ENCODE data around the gene CCDC191. TPM values are rescaled to one million over a fixed set of nuclear protein-coding genes. Genes with fewer than 3 reads are reported as not detected.

The CCDC191 gene
- total and polyA plus RNA-seq, 4 donors = 2.5 to 15.3 (median 5.6) TPM

DNA sequence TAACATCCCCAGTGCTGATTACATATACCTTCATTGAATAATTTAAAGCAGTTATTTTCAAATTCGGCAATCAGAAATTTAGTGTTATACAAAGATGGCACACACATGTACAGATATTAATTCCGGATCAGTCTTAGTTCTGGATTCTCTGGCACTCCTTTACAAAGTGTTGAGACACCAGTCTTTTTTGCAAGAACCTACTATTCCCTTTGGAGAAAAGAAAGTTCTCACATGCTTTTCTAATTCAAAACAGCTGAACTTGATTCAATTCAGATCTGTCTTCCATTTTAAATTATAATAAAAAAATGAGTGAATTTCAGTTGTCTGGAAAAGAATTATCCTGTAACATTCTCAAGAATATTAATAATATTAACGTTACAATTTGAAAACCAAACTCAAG is 20.4 kb downstream of the CCDC191 start:
- no peaks in the 10 kb centered on the region for H3K4me1 ChIP-seq (ENCODE audit: control insufficient read depth in 5 of 5, insufficient read depth in 5 of 5, low read length in 5 of 5)
- no peaks in the 10 kb centered on the region for H3K27me3 ChIP-seq (ENCODE audit: control insufficient read depth in 3 of 3, insufficient read depth in 3 of 3, low read length in 2 of 3)
- H3K4me3 ChIP-seq = no peak overlapping the region
- no peak overlapping the region for H3K9ac ChIP-seq (ENCODE audit: insufficient read depth in 1 of 2, low read length in 2 of 2)
- 96% methylated on average over 3 of the region's 3 CpGs for WGBS, 2 donors
- ATAC-seq (ENCODE audit: insufficient read depth, low FRiP score) = no peak
- no peak for DNase-seq
- TF ChIP-seq CTCF (IDR thresholded peaks at IDR 0.05; ENCODE audit: control extremely low read depth, extremely low read depth) = no peak
- no peaks in the 10 kb centered on the region for H3K9me3 ChIP-seq (ENCODE audit: control insufficient read depth in 4 of 4, insufficient read depth in 3 of 4, low read length in 3 of 4)
- H3K36me3 ChIP-seq (ENCODE audit: control insufficient read depth in 4 of 4, insufficient read depth in 4 of 4, low read length in 4 of 4) = peaks cover 0 to 24% (median 3%) of the 10 kb centered on the region in 4 donors
- no peak overlapping the region for H3K27ac ChIP-seq (ENCODE audit: low read depth in 1 of 2, low read length in 1 of 2)

DNA sequence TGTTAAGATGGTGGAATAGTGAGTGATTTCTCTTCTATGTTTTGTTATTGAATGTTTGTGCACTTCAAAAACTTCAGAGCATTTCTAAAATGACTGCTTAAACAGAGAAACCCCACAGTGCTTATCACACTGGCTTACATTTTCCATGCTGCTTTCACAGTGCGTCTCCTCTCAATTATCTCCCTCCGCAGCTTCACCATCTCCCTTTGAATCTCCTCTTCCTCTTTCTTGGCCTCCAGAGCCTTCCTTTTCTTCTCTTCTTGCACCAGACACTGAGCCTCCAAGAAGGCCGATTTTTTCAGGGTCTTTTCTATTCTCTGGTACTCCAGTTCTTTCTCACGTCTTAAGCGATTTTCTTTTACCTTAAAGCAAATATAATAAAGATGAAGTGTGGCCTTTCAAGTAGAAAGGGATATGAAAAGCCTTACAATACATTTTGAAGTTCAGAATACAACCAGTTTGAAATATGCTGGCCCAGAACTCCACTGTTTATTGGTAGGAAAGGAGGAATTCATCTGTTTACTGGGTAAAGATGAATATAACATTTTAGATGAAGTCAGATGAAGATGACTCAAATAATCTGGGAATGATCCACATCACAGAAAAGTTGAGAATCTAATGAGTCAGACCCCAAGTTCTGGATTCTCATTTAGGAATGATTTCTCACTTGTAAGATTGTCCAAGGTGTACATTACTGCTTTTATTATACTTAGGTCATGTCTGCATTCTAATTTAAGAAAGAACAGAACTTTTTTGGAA is 21.4 kb downstream of the CCDC191 start:
- Histone ChIP-seq H3K9me3 (ENCODE audit: control insufficient read depth in 4 of 4, insufficient read depth in 3 of 4, low read length in 3 of 4) (no peaks in the 10 kb centered on the region), H3K4me3 (no peak overlapping the region), H3K36me3 (ENCODE audit: control insufficient read depth in 4 of 4, insufficient read depth in 4 of 4, low read length in 4 of 4) (peaks cover 0 to 22% (median 2%) of the 10 kb centered on the region in 4 donors), H3K4me1 (ENCODE audit: control insufficient read depth in 5 of 5, insufficient read depth in 5 of 5, low read length in 5 of 5) (no peaks in the 10 kb centered on the region), H3K27me3 (ENCODE audit: control insufficient read depth in 3 of 3, insufficient read depth in 3 of 3, low read length in 2 of 3) (no peaks in the 10 kb centered on the region), H3K9ac (ENCODE audit: insufficient read depth in 1 of 2, low read length in 2 of 2) (no peak overlapping the region), H3K27ac (ENCODE audit: low read depth in 1 of 2, low read length in 1 of 2) (no peak overlapping the region)
- 88 to 96% methylated on average over 5 of the region's 5 CpGs for WGBS, 2 donors
- no peak for DNase-seq
- ATAC-seq (ENCODE audit: insufficient read depth, low FRiP score) = no peak
- no peak for TF ChIP-seq CTCF (IDR thresholded peaks at IDR 0.05; ENCODE audit: control extremely low read depth, extremely low read depth)

DNA sequence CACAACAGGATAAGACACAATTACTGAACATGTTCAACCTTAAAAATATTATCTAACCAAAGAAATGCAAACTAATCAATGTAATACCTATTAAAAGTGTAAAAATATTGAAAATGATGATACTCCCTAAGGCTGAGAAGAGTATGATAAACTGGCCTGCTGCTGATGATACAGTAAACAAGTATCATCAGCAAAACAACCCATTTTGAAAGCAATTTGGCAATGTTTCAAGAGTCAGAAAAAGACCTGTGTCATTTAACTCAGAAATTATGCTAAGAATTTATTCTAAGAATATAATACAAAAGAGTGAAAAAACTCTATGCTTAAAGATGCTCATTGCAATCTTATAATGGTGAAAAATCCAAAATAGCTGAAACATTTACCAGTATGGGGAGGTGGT is 22.1 kb downstream of the CCDC191 start:
- H3K27ac ChIP-seq (ENCODE audit: low read depth in 1 of 2, low read length in 1 of 2) = no peak overlapping the region
- H3K9me3 ChIP-seq (ENCODE audit: control insufficient read depth in 4 of 4, insufficient read depth in 3 of 4, low read length in 3 of 4) = no peaks in the 10 kb centered on the region
- no peak overlapping the region for H3K4me3 ChIP-seq
- DNase-seq (no peak), ATAC-seq (ENCODE audit: insufficient read depth, low FRiP score) (no peak)
- TF ChIP-seq CTCF (IDR thresholded peaks at IDR 0.05; ENCODE audit: control extremely low read depth, extremely low read depth) = no peak
- no peaks in the 10 kb centered on the region for H3K4me1 ChIP-seq (ENCODE audit: control insufficient read depth in 5 of 5, insufficient read depth in 5 of 5, low read length in 5 of 5)
- peaks cover 0 to 18% (median 2%) of the 10 kb centered on the region in 4 donors for H3K36me3 ChIP-seq (ENCODE audit: control insufficient read depth in 4 of 4, insufficient read depth in 4 of 4, low read length in 4 of 4)
- no peaks in the 10 kb centered on the region for H3K27me3 ChIP-seq (ENCODE audit: control insufficient read depth in 3 of 3, insufficient read depth in 3 of 3, low read length in 2 of 3)
- H3K9ac ChIP-seq (ENCODE audit: insufficient read depth in 1 of 2, low read length in 2 of 2) = no peak overlapping the region

DNA sequence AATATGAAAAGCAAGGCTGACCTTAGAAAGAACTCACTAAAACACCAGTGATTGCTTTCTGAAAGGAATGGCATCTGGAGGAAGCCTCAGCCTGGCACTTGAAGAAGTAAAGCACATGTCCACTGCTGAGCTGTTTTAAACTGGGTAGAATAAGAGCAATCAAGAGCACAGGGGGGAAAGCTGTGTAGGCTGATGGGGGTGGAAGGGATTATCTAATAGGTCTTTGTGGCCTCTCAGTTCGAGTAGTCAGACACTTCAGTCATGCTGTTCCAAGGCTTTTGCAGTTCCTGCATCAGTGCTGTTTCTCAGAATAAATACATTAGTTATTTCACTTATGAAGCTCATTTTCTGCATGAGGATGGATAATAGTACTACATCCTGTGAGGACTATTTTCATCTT is 22.6 kb downstream of the CCDC191 start:
- no peak for TF ChIP-seq CTCF (IDR thresholded peaks at IDR 0.05; ENCODE audit: control extremely low read depth, extremely low read depth)
- ATAC-seq (ENCODE audit: insufficient read depth, low FRiP score) (no peak), DNase-seq (no peak)
- H3K4me3 ChIP-seq = no peak overlapping the region
- H3K4me1 ChIP-seq (ENCODE audit: control insufficient read depth in 5 of 5, insufficient read depth in 5 of 5, low read length in 5 of 5) = no peaks in the 10 kb centered on the region
- H3K27me3 ChIP-seq (ENCODE audit: control insufficient read depth in 3 of 3, insufficient read depth in 3 of 3, low read length in 2 of 3) = no peaks in the 10 kb centered on the region
- H3K9ac ChIP-seq (ENCODE audit: insufficient read depth in 1 of 2, low read length in 2 of 2) = no peak overlapping the region
- no peaks in the 10 kb centered on the region for H3K9me3 ChIP-seq (ENCODE audit: control insufficient read depth in 4 of 4, insufficient read depth in 3 of 4, low read length in 3 of 4)
- 84 to 91% methylated on average over 1 of the region's 1 CpG for WGBS, 2 donors
- H3K27ac ChIP-seq (ENCODE audit: low read depth in 1 of 2, low read length in 1 of 2) = no peak overlapping the region
- peaks cover 0 to 18% (median 2%) of the 10 kb centered on the region in 4 donors for H3K36me3 ChIP-seq (ENCODE audit: control insufficient read depth in 4 of 4, insufficient read depth in 4 of 4, low read length in 4 of 4)
